Endothelial cell of umbilical vein (primary cell): ENCODE data around the gene NAPB. TPM values are rescaled to one million over a fixed set of nuclear protein-coding genes. Genes with fewer than 3 reads are reported as not detected.

ENCODE experiments used
- BruUV-seq: library from RNA; stranded (reverse); fragments of 400-500 nt; replicated peaks from 2 replicates; lab custom pipeline; 2021; lab: Mats Ljungman, UMichigan
- CTCF ChIA-PET: fragments of 300-600, 350-600 bp; sonication (Branson Sonifier 250); formaldehyde crosslinking; loops from one replicate; lab custom pipeline; 2021; ENCODE audit warnings: antibody characterized with exemption, inconsistent platforms; lab: Charles Lee
- POLR2A ChIA-PET: fragments of 300-600, 350-600 bp; sonication (Branson Sonifier 250); formaldehyde crosslinking; loops from one replicate; lab custom pipeline; 2021; ENCODE audit warnings: antibody characterized with exemption, inconsistent platforms; lab: Charles Lee
- DNase-seq: peaks from one replicate; pipeline ENCODE4 v3.0.0-alpha.2; 2011; ENCODE audit warnings: low read depth, low spot score
- FAIRE-seq: peaks from 2 replicates; lab custom pipeline; 2011; peaks lifted over from hg19 to GRCh38; lab: Jason Lieb, UNC
- H2AFZ ChIP-seq: 2 replicates; pipeline ENCODE4 v1.6.0; 2012; ENCODE audit warnings: low read depth, low read length, control low read depth, inconsistent platforms
- H3K27ac ChIP-seq: 2 replicates; pipeline ENCODE4 v1.5.1; 2011; ENCODE audit warnings: low read depth, mild to moderate bottlenecking, control low read depth, low read length, moderate library complexity; ENCODE audit not compliant: insufficient read depth
- H3K27me3 ChIP-seq, 2 experiments: 2 replicates each; pipeline versions ENCODE4 v1.6.0 to v1.6.1; 2011; ENCODE audit warnings: low read length in 2 of 2, mixed read lengths in 1 of 2; ENCODE audit not compliant: control insufficient read depth in 2 of 2, insufficient read depth in 2 of 2
- H3K36me3 ChIP-seq, 2 experiments: 2 replicates in 1 of 2; 3 replicates in 1 of 2; pipeline ENCODE4 v1.5.1; 2011; ENCODE audit warnings: low read length in 2 of 2, mild to moderate bottlenecking in 1 of 2, moderate library complexity in 1 of 2; ENCODE audit not compliant: control insufficient read depth in 2 of 2, insufficient read depth in 2 of 2; ENCODE audit errors: extremely low read depth in 1 of 2
- H3K4me1 ChIP-seq: 3 replicates; pipeline ENCODE4 v1.5.1; 2011; ENCODE audit warnings: mild to moderate bottlenecking, low read length; ENCODE audit not compliant: control insufficient read depth, insufficient read depth; ENCODE audit errors: extremely low read depth
- H3K4me2 ChIP-seq: 2 replicates; pipeline ENCODE4 v1.6.1; 2011; ENCODE audit warnings: low read length, control low read depth, mixed read lengths; ENCODE audit not compliant: insufficient read depth
- H3K4me3 ChIP-seq, 3 experiments: fragments of 200-600 bp in 1 of 3; sonication (generic), shearing (Covaris generic) in 1 of 3; replicated peaks in 1 of 3; 2 replicates each; pipeline ENCODE4 v1.5.1; 2011 to 2016; ENCODE audit warnings: control low read depth in 3 of 3, low read length in 3 of 3, mild to moderate bottlenecking in 2 of 3, inconsistent platforms in 1 of 3, low read depth in 1 of 3, moderate library complexity in 1 of 3; ENCODE audit not compliant: insufficient read depth in 1 of 3
- H3K79me2 ChIP-seq: 2 replicates; pipeline ENCODE4 v1.6.0; 2012; ENCODE audit warnings: low read length, inconsistent platforms; ENCODE audit not compliant: control insufficient read depth, insufficient read depth
- H3K9ac ChIP-seq: replicated peaks from 2 replicates; pipeline ENCODE3; 2011; ENCODE audit warnings: low read length, control low read depth; ENCODE audit not compliant: insufficient read depth; ENCODE audit errors: extremely low read depth
- H3K9me1 ChIP-seq: replicated peaks from 3 replicates; pipeline ENCODE4 v1.6.0; 2011; ENCODE audit warnings: mild to moderate bottlenecking, low read length; ENCODE audit not compliant: control insufficient read depth, insufficient read depth; ENCODE audit errors: extremely low read depth
- H3K9me3 ChIP-seq: replicated peaks from 2 replicates; pipeline ENCODE4 v1.5.1; 2012; ENCODE audit warnings: low read length, inconsistent platforms; ENCODE audit not compliant: control insufficient read depth, insufficient read depth
- H4K20me1 ChIP-seq: replicated peaks from 2 replicates; pipeline ENCODE3; 2011; ENCODE audit warnings: mild to moderate bottlenecking, low read length; ENCODE audit not compliant: control insufficient read depth, insufficient read depth; ENCODE audit errors: extremely low read depth
- EZH2 ChIP-seq: IDR thresholded peaks from 2 replicates; pipeline ENCODE4 v1.6.1; 2012; ENCODE audit warnings: borderline replicate concordance, low read depth, mild to moderate bottlenecking, moderate library complexity, low read length, inconsistent platforms; ENCODE audit not compliant: severe bottlenecking
- GATA2 ChIP-seq: IDR thresholded peaks from 2 replicates; pipeline ENCODE4 v1.7.0; 2011; ENCODE audit warnings: low read depth, mild to moderate bottlenecking, moderate library complexity, mixed read lengths, low read length; ENCODE audit not compliant: insufficient read length, insufficient read depth
- JUN ChIP-seq: IDR thresholded peaks from 2 replicates; pipeline ENCODE4 v1.6.1; 2011; ENCODE audit warnings: borderline replicate concordance, low read depth; ENCODE audit not compliant: insufficient read length, insufficient read depth
- POLR2A ChIP-seq: IDR thresholded peaks from 2 replicates; pipeline ENCODE4 v1.6.1; 2012; ENCODE audit warnings: low read depth, mild to moderate bottlenecking, control low read depth, low read length
- POLR2AphosphoS5 ChIP-seq: IDR thresholded peaks from 2 replicates; pipeline ENCODE4 v1.6.1; 2012; ENCODE audit warnings: low read depth, mild to moderate bottlenecking, control low read depth, low read length, moderate library complexity; ENCODE audit not compliant: insufficient read depth
- dilution Hi-C: fragments of 300-500 bp; cut with MboI; formaldehyde crosslinking; loops from one replicate; pipeline ENCODE4 v1.15.0; 2019; ENCODE audit warnings: low sequenced_read_pairs; ENCODE audit not compliant: extremely low pct_ligation_motif_present
- intact Hi-C: fragments of 100-400 bp; cut with micrococcal nuclease; formaldehyde crosslinking; loops from one replicate; pipeline ENCODE4 v1.10.0; 2022
- polyA plus RNA-seq, 4 experiments: library from polyadenylated mRNA; depleted of rRNA in 3 of 4; stranded (reverse) in 3 of 4; unstranded in 1 of 4; fragments of >200 nt; gene quantifications; 2 replicates each; pipeline versions ENCODE4 v1.2.1 to v1.2.3, GENCODE V29; 2011 to 2012; ENCODE audit warnings: missing spikeins in 1 of 4
- total RNA-seq: library from RNA; stranded (reverse); gene quantifications from 2 replicates; pipeline ENCODE4 v1.2.3, GENCODE V29; 2021
- TF ChIP-seq, protein P1 (sequence below): IDR thresholded peaks from 2 replicates; pipeline ENCODE4 v1.6.1; 2011; ENCODE audit not compliant: insufficient read depth, insufficient read length
- TF ChIP-seq, protein P2 (sequence below), 2 donors: IDR thresholded peaks; 1 replicate in 1 of 2; 2 replicates in 1 of 2; pipeline ENCODE4 v1.5.1; 2011; ENCODE audit warnings: low read length in 2 of 2, mild to moderate bottlenecking in 2 of 2, moderate library complexity in 2 of 2, control low read depth in 1 of 2, inconsistent platforms in 1 of 2, low read depth in 1 of 2; ENCODE audit not compliant: insufficient read depth in 1 of 2; ENCODE audit errors: extremely low read depth in 1 of 2

Gene NAPB
- total and polyA plus RNA-seq, 2 donors (not counting 3 experiments of a cell fraction or from before 2014, with no cell fraction given) = 4.7 to 10.1 TPM

DNA sequence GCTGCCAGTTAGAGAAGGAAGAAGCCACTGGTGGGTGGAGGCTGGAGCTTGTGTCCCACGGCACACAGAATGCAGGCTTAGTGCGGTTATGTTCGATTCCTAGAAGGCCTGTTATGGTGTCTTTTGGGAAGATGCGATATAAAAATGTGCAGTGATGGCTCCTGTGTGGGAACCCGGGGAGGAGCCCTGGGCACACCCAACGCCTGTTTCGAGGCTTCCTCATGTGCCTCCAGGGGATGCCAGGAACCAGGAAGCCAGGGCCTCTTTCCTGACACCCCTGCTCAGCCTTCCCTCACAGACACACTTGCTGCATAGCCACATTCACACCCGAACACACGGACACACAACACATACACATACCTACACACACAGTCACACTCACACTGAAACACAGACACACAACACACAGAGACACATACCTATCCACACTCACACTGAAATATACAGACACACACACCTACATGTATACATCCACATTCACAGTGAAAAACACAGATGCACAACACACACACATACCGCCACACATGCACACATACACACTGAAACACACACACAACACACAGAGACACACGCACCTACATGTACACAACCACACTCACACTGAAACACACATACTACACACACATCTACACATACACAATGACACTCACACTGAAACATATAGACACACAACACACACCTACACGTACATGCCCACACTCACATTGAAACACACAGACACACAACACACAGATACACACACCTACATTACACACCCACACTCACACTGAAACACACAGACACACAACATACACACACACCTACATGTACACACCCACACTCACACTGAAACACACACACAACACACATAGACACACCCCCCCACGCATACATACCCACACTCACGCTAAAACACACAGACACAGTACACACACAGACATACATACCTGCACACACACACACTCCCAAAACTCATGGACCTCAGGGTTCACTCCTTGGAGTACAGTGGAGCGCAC, 32.6 kb upstream of the NAPB start:
- FAIRE-seq (no peak), DNase-seq (no peak)
- no peak overlapping the region for H3K9ac ChIP-seq
- H3K9me1 ChIP-seq = no peaks in the 10 kb centered on the region
- dilution Hi-C loops (no loop called here), intact Hi-C loops (no loop called here)
- TF ChIP-seq, protein P1, sequence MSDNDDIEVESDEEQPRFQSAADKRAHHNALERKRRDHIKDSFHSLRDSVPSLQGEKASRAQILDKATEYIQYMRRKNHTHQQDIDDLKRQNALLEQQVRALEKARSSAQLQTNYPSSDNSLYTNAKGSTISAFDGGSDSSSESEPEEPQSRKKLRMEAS = no peak
- TF ChIP-seq GATA2 = no peak
- no peak overlapping the region for H3K4me2 ChIP-seq
- no peaks in the 10 kb centered on the region for H3K9me3 ChIP-seq
- no peak overlapping the region for H2AFZ ChIP-seq
- no peaks in the 10 kb centered on the region for H3K4me1 ChIP-seq
- BruUV-seq = no TSS peak
- CTCF ChIA-PET = no interaction called here
- no peak overlapping the region for H3K4me3 ChIP-seq
- no peaks in the 10 kb centered on the region for H3K79me2 ChIP-seq
- H4K20me1 ChIP-seq = no peaks in the 10 kb centered on the region
- no peak overlapping the region for H3K27ac ChIP-seq
- POLR2A ChIA-PET = no interaction called here
- no peaks in the 10 kb centered on the region for H3K36me3 ChIP-seq
- no peaks in the 10 kb centered on the region for H3K27me3 ChIP-seq

DNA sequence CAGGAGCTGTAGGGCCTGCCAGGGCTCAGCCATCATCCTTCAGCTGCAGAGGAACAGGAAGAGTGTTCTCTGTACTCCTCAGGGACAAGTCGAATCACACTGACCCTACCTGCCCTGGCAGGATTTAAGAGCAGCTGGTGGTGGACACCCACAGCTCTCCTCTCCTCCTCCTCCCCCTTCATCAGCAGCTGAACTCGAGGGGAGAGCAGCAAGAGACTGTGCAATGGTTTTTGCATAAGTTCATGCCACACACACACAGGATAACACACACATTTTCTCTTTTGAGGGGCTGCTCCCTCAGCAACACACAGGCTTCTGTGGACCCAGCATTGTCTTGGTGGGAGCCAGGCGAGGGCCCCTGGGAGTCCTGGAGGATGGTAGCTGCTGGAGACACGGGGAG, 31.5 kb upstream of the NAPB start, which contains the start of gene CST11:
CST11 (minus strand) TSS at position 101 of the 400 bp plus-strand sequence; CDS start at position 36, 65 bp downstream.
- intact Hi-C loops (no loop called here), dilution Hi-C loops (no loop called here)
- H3K27ac ChIP-seq = no peak within 1 kb of the TSS
- H3K9me3 ChIP-seq = no peaks in the 10 kb centered on the region
- H3K27me3 ChIP-seq = no peaks in the 10 kb centered on the region
- H3K4me2 ChIP-seq = no peak within 1 kb of the TSS
- no peak within 1 kb of the TSS for H2AFZ ChIP-seq
- no peak within 1 kb of the TSS for H3K9ac ChIP-seq
- no peak for DNase-seq
- H3K4me1 ChIP-seq = no peaks in the 10 kb centered on the region
- BruUV-seq = no TSS peak
- CTCF ChIA-PET = interaction anchor here (2.1 kb wide), 1 partner anchor 10 kb away, joined by 10 read pairs; no protein-coding TSS in a partner anchor
- no peaks in the 10 kb centered on the region for H3K79me2 ChIP-seq
- POLR2A ChIA-PET = no interaction called here
- no peaks in the 10 kb centered on the region for H4K20me1 ChIP-seq
- no peaks in the 10 kb centered on the region for H3K9me1 ChIP-seq
- FAIRE-seq = no peak
- no peak for TF ChIP-seq EZH2
- no peak for TF ChIP-seq JUN
- TF ChIP-seq, protein P2, sequence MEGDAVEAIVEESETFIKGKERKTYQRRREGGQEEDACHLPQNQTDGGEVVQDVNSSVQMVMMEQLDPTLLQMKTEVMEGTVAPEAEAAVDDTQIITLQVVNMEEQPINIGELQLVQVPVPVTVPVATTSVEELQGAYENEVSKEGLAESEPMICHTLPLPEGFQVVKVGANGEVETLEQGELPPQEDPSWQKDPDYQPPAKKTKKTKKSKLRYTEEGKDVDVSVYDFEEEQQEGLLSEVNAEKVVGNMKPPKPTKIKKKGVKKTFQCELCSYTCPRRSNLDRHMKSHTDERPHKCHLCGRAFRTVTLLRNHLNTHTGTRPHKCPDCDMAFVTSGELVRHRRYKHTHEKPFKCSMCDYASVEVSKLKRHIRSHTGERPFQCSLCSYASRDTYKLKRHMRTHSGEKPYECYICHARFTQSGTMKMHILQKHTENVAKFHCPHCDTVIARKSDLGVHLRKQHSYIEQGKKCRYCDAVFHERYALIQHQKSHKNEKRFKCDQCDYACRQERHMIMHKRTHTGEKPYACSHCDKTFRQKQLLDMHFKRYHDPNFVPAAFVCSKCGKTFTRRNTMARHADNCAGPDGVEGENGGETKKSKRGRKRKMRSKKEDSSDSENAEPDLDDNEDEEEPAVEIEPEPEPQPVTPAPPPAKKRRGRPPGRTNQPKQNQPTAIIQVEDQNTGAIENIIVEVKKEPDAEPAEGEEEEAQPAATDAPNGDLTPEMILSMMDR (IDR thresholded peaks at IDR 0.05; ENCODE audit: extremely low read depth in 1 of 2, insufficient read depth in 1 of 2, low read depth in 1 of 2, low read length in 2 of 2) = no peak
- no peak for TF ChIP-seq POLR2A
- TF ChIP-seq POLR2AphosphoS5 = no peak
- H3K36me3 ChIP-seq = no peaks in the 10 kb centered on the region
- H3K4me3 ChIP-seq = no peak within 1 kb of the TSS
